HG03196 (cell line): ENCODE measurements around the gene GPC6.

Source experiments
- ATAC-seq: cut with Tn5 transposase; IDR thresholded peaks from one replicate; pipeline ENCODE4 v1.9.1; 2021; ENCODE audit not compliant: unreplicated experiment

Gene GPC6

GRCh38 chr13:93810264-93810663 lies 583.7 kb downstream of the GPC6 start:
- ATAC-seq, result no peak

- ATAC-seq, result no peak
Measured at GRCh38 chr13:93811071-93811737, 584.6 kb downstream of the GPC6 start.

GRCh38 chr13:93811738-93812112 lies 585.1 kb downstream of the GPC6 start:
- ATAC-seq, result no peak

- ATAC-seq, result no peak
Measured at GRCh38 chr13:93814658-93815057, 588.1 kb downstream of the GPC6 start.

GRCh38 chr13:93818345-93818744 lies 591.7 kb downstream of the GPC6 start:
- ATAC-seq, result no peak

- no peak for ATAC-seq
Measured at GRCh38 chr13:93819331-93819890, 592.8 kb downstream of the GPC6 start.

GRCh38 chr13:93824286-93824685 lies 597.7 kb downstream of the GPC6 start:
- ATAC-seq, result no peak

- no peak for ATAC-seq
Measured at GRCh38 chr13:93834051-93834450, 607.4 kb downstream of the GPC6 start.

GRCh38 chr13:93843082-93843481 lies 616.5 kb downstream of the GPC6 start:
- no peak for ATAC-seq

GRCh38 chr13:93847162-93847561 lies 620.6 kb downstream of the GPC6 start:
- no peak for ATAC-seq

GRCh38 chr13:93848247-93848646 lies 621.6 kb downstream of the GPC6 start:
- no peak for ATAC-seq

- ATAC-seq, result no peak
Measured at GRCh38 chr13:93851236-93851635, 624.6 kb downstream of the GPC6 start.

GRCh38 chr13:93853912-93854311 lies 627.3 kb downstream of the GPC6 start:
- no peak for ATAC-seq

GRCh38 chr13:93857126-93857525 lies 630.5 kb downstream of the GPC6 start:
- no peak for ATAC-seq

GRCh38 chr13:93859716-93860115 lies 633.1 kb downstream of the GPC6 start:
- no peak for ATAC-seq

- ATAC-seq, result no peak
Measured at GRCh38 chr13:93861818-93862217, 635.2 kb downstream of the GPC6 start.

- ATAC-seq, result no peak
Measured at GRCh38 chr13:93862259-93862658, 635.7 kb downstream of the GPC6 start.

- ATAC-seq, result no peak
Measured at GRCh38 chr13:93865235-93865634, 638.6 kb downstream of the GPC6 start.

GRCh38 chr13:93867481-93867880 lies 640.9 kb downstream of the GPC6 start:
- no peak for ATAC-seq

- no peak for ATAC-seq
Measured at GRCh38 chr13:93872376-93872775, 645.8 kb downstream of the GPC6 start.

GRCh38 chr13:93872786-93873347 lies 646.3 kb downstream of the GPC6 start:
- no peak for ATAC-seq

- no peak for ATAC-seq
Measured at GRCh38 chr13:93875547-93875946, 648.9 kb downstream of the GPC6 start.

- no peak for ATAC-seq
Measured at GRCh38 chr13:93876236-93876635, 649.6 kb downstream of the GPC6 start.
